Retina (tissue), 1 donor: ENCODE results near the gene NBEA.
"Not testable (repeated sequence)": the region's sequence is repeated elsewhere in the genome, so short reads cannot be mapped to it uniquely, and the experiment has no call there.

Experiments used
- DNase-seq: peaks from one replicate; pipeline ENCODE4 v3.0.0-alpha.2; 2016

NBEA gene, protein sequence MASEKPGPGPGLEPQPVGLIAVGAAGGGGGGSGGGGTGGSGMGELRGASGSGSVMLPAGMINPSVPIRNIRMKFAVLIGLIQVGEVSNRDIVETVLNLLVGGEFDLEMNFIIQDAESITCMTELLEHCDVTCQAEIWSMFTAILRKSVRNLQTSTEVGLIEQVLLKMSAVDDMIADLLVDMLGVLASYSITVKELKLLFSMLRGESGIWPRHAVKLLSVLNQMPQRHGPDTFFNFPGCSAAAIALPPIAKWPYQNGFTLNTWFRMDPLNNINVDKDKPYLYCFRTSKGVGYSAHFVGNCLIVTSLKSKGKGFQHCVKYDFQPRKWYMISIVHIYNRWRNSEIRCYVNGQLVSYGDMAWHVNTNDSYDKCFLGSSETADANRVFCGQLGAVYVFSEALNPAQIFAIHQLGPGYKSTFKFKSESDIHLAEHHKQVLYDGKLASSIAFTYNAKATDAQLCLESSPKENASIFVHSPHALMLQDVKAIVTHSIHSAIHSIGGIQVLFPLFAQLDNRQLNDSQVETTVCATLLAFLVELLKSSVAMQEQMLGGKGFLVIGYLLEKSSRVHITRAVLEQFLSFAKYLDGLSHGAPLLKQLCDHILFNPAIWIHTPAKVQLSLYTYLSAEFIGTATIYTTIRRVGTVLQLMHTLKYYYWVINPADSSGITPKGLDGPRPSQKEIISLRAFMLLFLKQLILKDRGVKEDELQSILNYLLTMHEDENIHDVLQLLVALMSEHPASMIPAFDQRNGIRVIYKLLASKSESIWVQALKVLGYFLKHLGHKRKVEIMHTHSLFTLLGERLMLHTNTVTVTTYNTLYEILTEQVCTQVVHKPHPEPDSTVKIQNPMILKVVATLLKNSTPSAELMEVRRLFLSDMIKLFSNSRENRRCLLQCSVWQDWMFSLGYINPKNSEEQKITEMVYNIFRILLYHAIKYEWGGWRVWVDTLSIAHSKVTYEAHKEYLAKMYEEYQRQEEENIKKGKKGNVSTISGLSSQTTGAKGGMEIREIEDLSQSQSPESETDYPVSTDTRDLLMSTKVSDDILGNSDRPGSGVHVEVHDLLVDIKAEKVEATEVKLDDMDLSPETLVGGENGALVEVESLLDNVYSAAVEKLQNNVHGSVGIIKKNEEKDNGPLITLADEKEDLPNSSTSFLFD (N-terminal part only)

DNA sequence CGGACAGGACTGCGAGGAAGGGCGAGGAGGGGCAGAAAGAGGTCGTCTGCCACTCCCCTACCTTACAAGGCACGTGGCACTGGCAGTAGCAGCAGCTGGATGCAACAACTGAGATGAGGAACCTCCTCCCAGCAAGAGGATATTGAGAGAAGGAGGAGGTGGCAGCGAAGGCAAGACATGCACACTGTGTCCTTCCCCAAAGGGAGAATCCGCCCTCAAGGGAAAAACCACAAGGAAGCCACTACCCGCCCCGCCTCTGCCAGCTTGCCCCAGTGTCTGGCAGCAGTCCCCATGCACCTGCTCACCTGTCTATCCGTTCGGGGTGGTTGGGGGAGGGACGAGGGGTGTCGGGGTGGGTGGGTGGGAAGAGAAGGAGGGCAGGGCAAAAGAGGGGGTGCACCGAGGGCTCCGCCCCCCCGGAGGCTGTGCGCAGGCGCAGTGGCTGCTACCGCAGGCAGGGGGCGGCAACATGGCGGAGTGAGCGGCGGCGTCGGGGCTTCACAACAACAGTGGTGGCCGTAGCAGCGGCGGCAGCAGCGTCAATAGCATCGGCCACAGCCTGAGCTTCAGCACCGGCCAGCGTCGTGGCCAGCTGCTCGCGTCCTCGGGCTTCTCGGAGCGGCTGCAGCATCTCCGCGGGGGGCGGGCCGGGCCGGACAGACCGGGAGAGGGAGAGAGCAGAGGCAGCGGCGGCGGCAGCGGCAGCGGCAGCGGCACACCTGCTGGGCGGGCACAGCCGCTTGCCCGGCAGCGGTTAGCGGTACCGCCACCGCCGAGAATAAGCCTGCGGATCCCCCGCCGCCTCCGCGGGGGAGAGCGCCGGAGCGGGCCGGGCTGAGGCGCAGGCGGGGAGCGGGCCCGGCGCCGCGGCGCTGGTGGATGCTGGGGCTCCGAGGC is at the start of gene NBEA:
NBEA (plus strand) TSS at position 436 of the 897 bp plus-strand sequence. CDS start 551 bp downstream, outside the sequence.
- DNase-seq = peak; percentile 93

DNA sequence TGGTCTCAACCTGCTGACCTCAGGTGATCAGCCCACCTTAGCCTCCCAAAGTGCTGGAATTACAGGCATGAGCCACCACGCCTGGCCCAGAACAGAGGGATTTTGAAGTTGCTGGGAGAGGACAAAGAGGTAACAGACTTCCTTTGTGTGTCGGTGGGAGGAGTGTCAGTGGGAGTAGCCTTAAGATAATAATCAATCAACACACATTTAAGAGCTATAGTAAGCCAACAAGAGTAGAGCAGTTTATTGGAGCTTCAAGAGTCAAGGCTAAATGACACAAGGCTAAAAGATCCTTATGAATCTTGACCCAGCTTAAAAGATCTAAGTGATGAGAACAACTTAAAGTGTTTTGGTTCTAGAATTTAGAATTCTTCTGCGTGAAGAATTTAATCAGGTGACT is 47.3 kb upstream of the NBEA start:
- no peak for DNase-seq

DNA sequence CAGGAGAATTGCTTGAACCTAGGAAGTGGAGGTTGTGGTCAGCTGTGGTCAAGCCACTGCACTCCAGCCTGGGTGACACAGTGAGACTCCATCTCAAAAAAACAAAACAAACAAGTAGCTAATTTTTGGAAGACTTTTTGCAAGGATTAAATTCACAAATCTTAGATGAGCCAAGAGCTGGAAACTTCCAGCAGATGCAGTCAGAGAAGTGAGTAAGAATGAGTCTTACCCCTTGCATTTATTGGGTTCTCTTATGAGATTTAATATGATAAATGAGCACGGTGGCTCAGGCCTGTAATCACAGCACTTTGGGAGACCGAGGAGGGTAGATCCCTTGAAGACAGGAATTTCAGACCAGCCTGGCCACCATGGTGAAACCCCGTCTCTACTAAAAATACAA is 44.9 kb upstream of the NBEA start:
- no peak for DNase-seq

DNA sequence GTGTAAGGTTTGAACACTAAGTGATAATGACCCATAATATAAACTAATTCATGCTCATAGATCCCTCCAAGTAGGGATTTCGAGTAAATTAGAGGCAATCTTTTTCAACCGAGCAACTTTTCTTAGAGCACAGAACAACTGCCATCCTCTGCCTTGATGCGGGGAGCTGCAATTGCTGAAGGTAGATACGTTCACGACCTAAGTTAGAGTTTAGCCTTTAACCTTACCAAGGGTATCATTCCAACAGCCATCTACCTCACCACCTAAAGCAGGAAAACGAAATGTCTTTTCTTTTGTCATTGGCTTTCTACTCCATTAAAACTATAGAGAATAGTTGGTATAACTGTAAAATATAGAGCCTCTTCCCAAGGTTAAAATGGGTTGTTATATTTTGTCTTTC is 42.2 kb upstream of the NBEA start:
- DNase-seq = no peak

DNA sequence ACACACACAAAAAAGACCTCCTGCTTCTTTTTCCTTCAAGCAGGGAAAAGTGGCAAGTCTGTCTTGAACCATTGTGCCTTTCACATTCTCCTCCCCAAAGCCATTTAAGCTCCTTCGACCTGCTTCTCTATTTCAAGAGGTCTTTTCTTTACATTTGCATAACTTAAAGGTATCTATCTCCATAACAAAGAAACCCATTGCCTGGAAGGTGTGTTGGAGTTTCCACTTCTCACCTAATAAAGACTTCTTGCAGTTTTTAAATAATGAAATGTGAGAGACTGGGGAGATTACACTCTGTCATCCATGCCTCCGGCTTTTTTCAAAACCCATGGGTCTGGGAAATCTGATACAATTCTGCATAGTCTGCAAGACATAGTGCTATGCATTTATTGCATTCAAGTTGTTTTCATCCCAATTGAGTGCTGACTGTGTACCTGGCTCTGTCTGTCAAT is 41.8 kb upstream of the NBEA start:
- no peak for DNase-seq

DNA sequence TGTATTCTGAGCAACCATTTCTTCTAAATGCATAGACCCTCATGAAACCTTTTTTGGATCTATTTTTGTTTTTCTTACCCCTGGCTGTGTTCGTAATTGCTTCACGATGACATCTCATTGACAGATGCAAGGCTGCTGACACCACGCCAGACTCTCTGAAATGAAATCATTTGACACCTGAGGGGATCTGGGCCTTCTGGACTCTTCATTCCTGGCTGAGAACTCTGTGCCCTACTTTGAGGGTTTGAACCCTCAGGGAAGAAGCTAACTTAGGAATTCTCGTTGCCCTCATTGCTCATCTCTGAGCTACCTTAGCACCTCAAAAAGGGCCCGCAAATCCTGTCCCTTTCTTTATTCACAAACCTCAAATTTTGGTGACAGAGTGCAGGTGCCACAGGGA is 40.5 kb upstream of the NBEA start:
- DNase-seq = no peak

DNA sequence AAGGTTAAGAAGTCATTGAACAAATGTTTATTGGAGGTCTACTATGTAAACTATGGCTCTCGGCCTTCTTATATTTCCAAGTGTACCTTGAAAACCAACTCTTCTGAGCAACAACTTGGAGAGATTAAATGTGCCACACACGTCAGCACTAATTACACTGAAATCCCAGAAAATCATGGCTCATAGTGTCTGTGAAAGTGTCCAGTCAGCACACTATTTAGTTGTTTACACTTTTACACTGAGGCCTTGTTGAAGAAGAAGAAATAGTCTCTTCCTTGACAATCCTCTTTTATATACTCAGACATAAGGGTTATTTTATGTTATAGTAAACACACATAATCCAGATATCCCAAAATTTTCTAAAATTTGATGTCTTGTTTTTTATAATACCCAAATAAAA is 30.9 kb upstream of the NBEA start:
- no peak for DNase-seq

DNA sequence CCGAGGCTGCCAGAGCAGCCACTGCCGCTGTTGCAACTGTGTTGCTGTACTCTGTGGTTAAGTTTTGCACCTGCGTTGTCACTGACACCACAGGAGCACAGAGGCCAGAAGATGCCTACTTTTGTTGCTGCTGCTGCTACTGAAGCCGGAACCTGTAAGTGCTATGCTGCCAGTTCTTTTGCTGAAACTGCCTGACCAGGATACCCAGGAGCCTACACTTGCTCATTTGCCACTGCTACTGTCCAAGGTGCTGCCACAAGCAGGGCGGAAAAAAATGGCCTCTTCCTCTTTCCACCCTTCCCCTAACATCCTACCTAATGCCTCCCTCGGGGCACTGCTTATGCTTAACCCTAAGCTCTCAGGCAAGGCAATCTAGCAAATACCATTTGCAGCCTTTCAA is 29.0 kb upstream of the NBEA start:
- DNase-seq = peak; percentile 28

DNA sequence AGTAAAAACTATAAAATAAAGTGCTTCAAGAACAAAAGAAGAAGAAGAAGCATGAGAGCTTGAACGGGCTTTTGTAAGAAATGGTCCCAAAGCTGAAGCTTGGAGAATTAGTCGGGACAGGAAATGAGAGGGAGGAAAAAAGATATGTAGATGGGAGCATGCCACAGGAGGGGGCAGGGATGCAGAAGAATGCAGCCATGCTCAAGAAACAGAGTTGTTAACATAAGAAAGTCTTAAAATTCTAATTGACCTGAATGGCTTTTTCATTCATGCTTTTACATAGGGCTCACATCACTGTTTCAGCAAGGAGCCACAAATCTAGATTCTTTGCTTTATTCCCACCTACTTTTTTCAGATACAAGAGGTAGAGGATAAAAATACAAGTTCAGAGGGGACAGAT is 27.7 kb upstream of the NBEA start:
- no peak for DNase-seq

DNA sequence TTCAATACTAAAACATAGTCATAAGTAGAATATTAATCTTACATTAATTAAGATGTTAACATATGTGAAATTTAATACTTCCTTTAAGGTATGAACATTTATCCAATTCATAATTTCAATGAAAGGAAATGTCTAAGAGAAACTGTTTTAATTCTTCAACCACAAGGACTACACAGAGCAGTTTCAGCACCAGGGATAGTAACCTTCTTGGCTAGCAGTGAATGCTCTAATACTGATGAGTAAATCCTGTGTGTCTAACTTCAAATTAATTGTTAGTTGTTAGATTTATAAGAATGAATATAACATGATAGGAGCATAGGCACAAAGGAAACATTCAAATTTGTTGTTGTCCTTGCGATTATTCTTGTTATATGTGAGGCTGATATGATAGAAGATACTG is 15.6 kb upstream of the NBEA start:
- no peak for DNase-seq

DNA sequence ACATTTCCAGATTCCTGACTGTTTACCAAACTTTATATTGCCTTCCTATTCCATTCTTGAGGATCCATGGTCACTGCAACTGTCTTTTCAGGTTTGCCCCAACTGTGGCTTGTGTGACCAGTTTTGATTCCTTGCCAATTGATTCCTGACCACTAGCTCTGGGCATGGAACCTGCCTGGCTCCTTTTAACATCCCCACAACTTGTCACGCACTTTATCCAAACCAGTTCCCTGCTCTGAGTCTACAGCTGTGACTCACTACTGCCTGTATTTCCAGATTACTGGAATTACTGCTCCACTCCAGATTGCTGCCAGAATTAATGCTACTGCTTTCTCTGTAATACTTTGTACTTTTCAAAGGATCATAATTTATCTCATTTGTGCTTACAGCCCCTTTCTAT is 13.4 kb upstream of the NBEA start:
- not testable (repeated sequence) for DNase-seq

DNA sequence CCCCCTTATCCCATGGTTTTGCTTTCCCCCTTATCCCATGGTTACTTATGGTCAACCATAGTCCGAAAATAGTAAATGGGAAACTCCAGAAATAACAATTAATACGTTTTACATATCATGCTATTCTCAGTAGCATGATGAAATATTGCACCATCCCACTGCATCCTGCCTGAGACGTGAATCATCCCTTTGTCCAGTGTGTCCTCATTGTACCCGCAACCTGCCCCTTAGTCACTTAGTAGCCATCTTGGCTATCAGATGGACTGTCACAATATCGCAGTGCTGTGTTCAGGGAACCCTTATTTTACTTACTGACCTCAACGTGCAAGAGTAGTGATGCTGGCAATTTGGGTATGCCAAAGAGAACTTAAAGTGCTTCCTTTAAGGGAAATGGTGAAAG is 10.5 kb upstream of the NBEA start:
- DNase-seq = no peak

DNA sequence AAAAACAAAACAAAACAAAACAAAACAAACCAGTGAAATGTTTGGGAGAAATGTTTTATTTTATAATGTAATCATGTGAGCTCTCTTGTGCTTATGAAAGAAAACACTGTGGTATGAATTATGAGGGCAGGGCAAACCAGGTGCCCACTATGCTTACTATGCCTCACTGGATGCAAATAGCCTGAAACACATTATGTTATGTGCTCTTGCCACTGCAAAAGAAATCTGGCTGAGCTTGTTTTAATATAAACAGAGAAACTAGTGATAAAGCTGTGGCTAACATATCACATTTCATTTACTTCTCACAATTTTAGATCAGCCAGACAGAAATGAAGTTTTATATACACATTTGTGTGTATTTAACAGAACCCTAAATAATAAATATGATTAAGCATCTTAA is 8.7 kb upstream of the NBEA start:
- no peak for DNase-seq

DNA sequence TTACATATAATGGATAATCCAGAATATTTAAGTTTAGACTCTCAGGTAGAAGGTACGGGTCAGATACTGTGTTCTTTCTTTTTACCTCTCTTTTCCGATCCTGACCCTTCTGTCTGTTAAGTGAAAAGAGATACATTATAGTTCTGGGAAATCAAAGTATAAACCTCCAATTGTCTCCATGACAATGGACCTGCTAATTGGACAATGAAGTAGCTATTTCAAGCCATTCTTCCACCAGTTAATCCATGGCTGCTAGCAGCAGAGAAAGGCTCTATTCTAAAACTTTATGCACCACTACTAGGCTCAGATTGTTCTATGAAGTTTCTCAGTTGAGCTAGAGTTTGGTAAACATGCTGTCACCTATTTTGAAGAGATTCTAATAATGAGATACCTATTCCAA is 8.3 kb upstream of the NBEA start:
- DNase-seq = no peak

DNA sequence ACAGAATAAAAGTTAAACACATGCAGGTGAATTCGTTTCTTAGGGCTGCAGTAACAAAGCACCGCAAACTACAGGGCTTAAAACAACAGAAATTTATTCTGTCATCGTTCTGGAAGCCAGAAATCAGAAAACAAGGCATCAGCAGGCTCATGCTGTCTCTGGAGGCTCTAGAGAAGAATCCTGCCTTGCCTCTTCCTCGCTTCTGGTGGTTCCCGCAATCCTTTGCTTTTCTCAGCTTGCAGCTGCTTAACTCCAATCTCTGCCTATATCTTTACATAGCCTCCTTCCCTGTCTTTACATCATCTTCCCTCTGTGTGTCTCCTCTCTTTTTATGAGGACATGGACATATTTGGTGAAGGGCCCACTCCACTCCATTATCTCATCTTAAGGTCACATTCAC is 6.2 kb upstream of the NBEA start:
- no peak for DNase-seq

DNA sequence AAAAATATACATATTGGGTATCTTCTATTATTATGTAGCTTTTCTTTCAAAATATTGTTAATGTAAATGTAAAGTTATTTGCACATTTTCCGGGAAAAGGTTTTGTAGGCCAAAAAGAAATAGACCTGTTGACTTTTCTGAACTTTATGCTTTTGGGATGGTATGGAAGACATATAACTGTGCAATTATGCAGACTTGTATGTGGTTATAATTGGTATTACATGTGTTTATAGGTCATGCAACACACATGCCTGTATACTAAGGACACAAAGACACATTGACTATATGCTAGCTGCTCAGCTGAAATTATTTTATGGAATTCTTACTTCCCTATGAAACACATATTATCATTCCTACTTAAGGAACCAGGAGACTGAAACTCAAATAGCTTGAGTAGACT is 2.3 kb upstream of the NBEA start:
- no peak for DNase-seq

DNA sequence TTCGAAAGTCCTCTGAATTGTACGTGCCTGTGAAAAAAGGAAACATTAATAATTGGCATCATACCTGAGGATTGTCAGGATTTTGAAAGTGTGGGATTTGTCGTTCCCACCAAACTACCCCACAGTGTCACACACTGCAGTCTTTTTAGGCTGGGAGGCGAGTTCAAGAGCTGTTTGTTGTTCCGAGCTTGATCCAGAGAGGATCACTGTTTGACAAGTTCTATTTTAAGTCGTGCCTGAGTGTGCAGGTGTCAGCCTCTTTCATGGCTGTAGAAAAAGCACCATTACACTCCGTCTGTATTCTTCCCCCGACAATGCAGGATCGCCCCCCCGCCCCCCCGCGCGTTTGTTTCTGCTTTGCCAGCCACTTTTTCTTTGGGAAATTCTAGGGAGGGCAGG is 635 bp upstream of the NBEA start:
- DNase-seq = no peak

DNA sequence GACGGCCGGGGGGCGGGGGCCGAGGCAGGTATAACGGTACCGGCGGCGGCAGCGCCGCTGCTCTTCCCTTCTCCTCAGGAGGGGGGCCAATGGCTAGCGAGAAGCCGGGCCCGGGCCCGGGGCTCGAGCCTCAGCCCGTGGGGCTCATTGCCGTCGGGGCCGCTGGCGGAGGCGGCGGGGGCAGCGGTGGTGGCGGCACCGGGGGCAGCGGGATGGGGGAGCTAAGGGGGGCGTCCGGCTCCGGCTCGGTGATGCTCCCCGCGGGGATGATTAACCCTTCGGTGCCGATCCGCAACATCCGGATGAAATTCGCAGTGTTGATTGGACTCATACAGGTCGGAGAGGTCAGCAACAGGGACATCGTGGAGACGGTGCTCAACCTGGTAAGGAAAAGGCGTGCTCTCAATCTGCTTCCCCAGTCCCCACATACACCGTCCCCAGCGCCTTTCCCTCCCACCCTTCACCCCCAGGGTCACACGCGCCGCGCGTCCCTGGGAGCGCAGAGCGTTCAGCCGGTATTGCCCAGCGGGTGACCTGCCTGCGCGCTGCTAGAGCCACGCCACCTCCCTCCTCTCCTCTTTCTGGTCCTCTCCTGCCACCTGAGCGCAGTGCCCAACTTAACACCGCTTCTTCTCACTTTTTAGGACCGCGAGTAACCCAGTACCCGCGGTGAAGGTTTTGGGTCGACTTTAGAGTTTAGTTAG is 814 bp downstream of the NBEA start:
- DNase-seq = peak; percentile 83

DNA sequence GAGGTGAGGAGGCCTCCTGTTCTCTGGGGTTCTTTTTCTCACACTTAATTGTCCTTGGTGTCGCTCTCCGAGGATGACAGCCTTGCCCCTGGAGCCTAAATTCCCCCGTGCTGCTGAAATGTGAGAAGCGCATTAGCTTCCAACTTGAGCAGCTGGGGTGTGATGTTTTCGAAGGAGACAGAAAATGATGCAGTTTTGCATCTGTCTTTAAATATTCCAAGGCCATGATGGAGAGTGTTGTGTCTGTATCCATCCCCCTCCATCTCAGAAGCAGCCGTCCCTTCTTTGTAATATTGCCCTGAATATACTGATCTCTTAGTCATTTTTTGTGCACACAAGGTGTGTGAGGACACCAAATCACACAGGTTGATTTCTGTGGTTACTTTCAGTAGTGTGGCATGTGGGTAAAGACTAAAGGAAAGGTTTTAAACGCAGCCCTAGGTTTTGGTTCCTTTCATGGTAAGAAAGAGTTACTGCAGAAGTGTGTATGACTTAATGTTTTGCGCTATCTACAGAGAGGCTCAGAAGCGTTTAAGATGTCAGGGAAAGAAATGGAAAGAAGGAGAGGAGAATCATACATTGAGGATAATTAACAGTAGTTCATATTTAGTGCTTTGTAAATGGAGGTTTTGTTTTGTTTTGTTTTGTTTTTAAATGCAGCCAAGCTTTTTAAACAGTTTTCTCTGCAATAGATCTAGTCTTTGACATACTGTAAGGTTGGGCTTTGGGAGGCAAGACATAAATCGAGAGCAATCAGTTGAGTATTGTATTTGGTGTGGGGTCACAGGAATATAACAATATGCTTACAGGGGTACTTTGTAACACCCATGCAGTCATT is 1.6 kb downstream of the NBEA start:
- DNase-seq = peak; percentile 62

DNA sequence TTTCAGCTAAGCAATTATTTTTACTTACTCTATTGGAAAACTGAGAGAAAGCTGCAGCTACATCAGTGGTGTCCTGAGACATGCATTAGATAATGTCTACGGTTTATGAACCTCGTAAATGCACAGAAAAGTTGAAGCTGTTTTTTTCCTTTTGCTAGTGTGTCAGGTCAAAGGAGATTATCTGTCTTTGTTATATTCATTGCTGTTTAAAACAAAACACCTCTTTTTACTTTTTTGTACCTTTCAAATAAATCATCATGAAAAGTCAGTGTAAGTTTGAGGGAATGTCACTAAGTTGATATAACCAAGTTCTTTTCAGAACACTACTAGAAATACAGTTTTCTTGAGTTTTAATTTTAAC is 2.2 kb downstream of the NBEA start:
- no peak for DNase-seq

DNA sequence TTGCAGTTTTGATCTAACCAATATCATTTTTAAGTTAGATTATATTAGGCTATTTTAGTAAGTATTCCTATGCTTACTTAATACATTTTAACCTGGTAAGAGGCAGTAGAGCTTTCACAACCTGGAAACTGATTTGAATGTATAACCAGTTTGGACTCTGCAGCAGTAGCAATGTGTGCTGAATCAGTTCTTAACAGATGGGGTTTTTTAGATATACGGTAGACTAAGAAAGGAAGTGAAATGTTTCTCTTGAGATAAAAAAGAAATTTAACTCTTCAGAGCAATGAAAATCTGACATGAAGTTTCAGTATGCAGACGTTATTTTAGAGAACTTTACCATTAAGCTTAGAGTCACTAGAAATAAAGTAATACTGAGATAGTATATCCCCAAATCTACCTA is 2.7 kb downstream of the NBEA start:
- no peak for DNase-seq
